Calu3 (cell line): ENCODE results near the gene TMEM170A. TPM values are rescaled to one million over a fixed set of nuclear protein-coding genes. Genes with fewer than 3 reads are reported as not detected.

Source experiments
- BruUV-seq: library from RNA; stranded (reverse); fragments of 400-500 nt; replicated peaks from 2 replicates; lab custom pipeline; 2021; lab: Mats Ljungman, UMichigan
- CTCF ChIA-PET: fragments of 300-600 bp; sonication (Branson Sonifier 250); formaldehyde crosslinking; loops from one replicate; lab custom pipeline; 2022; ENCODE audit warnings: antibody characterized with exemption; lab: Charles Lee
- DNase-seq: peaks from one replicate; pipeline ENCODE4 v3.0.0; 2022
- H3K27ac Mint-ChIP-seq: one replicate; pipeline ENCODE4 v1.8.0; 2022; ENCODE audit warnings: mixed read lengths; ENCODE audit not compliant: unreplicated experiment
- H3K27me3 Mint-ChIP-seq: one replicate; pipeline ENCODE4 v1.8.0; 2022; ENCODE audit warnings: mixed read lengths; ENCODE audit not compliant: unreplicated experiment
- H3K36me3 Mint-ChIP-seq: one replicate; pipeline ENCODE4 v1.8.0; 2022; ENCODE audit warnings: mild to moderate bottlenecking, moderate library complexity, mixed read lengths; ENCODE audit not compliant: insufficient read depth, unreplicated experiment
- H3K4me1 Mint-ChIP-seq: one replicate; pipeline ENCODE4 v1.8.0; 2022; ENCODE audit warnings: mild to moderate bottlenecking, low read depth, mixed read lengths; ENCODE audit not compliant: unreplicated experiment
- H3K4me3 Mint-ChIP-seq: one replicate; pipeline ENCODE4 v1.8.0; 2022; ENCODE audit warnings: mild to moderate bottlenecking, low read depth, moderate library complexity, mixed read lengths; ENCODE audit not compliant: unreplicated experiment
- H3K9me3 Mint-ChIP-seq: one replicate; pipeline ENCODE4 v1.8.0; 2022; ENCODE audit warnings: low read depth, mixed read lengths; ENCODE audit not compliant: unreplicated experiment
- CTCF ChIP-seq: fragments of 200-600 bp; IDR thresholded peaks from one replicate; pipeline ENCODE4 v1.8.0; 2022; ENCODE audit warnings: antibody characterized with exemption; ENCODE audit not compliant: unreplicated experiment
- intact Hi-C: fragments of 100-400 bp; cut with micrococcal nuclease; formaldehyde crosslinking; loops from one replicate; pipeline ENCODE4 v1.10.0; 2022; ENCODE audit not compliant: unreplicated experiment
- total RNA-seq: library from RNA; stranded (reverse); gene quantifications from 2 replicates; pipeline ENCODE4 v1.2.3, GENCODE V29; 2022

TMEM170A gene
- total RNA-seq, 1 experiment from 2014 or later = 52.5 TPM

- Mint-ChIP-seq H3K36me3 (peaks cover 36% of the 10 kb centered on the region), H3K27me3 (no peaks in the 10 kb centered on the region), H3K4me1 (peaks cover 45% of the 10 kb centered on the region), H3K27ac (peak overlapping the region; percentile 83), H3K9me3 (no peaks in the 10 kb centered on the region), H3K4me3 (peak overlapping the region; percentile 93)
- intact Hi-C loops = loop anchor here (5.0 kb wide), 2 partner anchors 159 to 266 kb away; partner anchors contain the start of gene ADAT1
- no peak for DNase-seq
- no peak for TF ChIP-seq CTCF
- no TSS peak for BruUV-seq
- CTCF ChIA-PET = interaction anchor here (0.7 kb wide), 1 partner anchor 54 kb away, joined by 6 read pairs; no protein-coding TSS in a partner anchor
Observed at GRCh38 chr16:75462806-75463205, 1.7 kb downstream of the TMEM170A start.

- TF ChIP-seq CTCF = no peak
- Mint-ChIP-seq H3K4me3 (peak overlapping the region; percentile 93), H3K27ac (peak overlapping the region; percentile 47), H3K4me1 (peaks cover 48% of the 10 kb centered on the region), H3K9me3 (no peaks in the 10 kb centered on the region), H3K36me3 (peaks cover 36% of the 10 kb centered on the region), H3K27me3 (no peaks in the 10 kb centered on the region)
- intact Hi-C loops = loop anchor here (1.0 to 5.0 kb wide), 3 partner anchors 15 to 264 kb away; partner anchors contain the start of gene ADAT1
- BruUV-seq = no TSS peak
- peak; percentile 25 for DNase-seq
- CTCF ChIA-PET = interaction anchor here (1.1 kb wide), 1 partner anchor 56 kb away, joined by 4 read pairs; no protein-coding TSS in a partner anchor
Observed at GRCh38 chr16:75461575-75461974, 2.9 kb downstream of the TMEM170A start.

- H3K36me3 Mint-ChIP-seq = peaks cover 36% of the 10 kb centered on the region
- no peak for DNase-seq
- H3K9me3 Mint-ChIP-seq = no peaks in the 10 kb centered on the region
- H3K4me1 Mint-ChIP-seq = peaks cover 52% of the 10 kb centered on the region
- BruUV-seq = no TSS peak
- intact Hi-C loops = loop anchor here (5.0 kb wide), 2 partner anchors 162 to 263 kb away; partner anchors contain the start of gene ADAT1
- H3K27ac Mint-ChIP-seq = peak overlapping the region; percentile 39
- CTCF ChIA-PET = interaction anchor here (1.1 kb wide), 1 partner anchor 57 kb away, joined by 4 read pairs; no protein-coding TSS in a partner anchor
- H3K4me3 Mint-ChIP-seq = peak overlapping the region; percentile 93
- no peaks in the 10 kb centered on the region for H3K27me3 Mint-ChIP-seq
- no peak for TF ChIP-seq CTCF
Observed at GRCh38 chr16:75460446-75460845, 4.0 kb downstream of the TMEM170A start.

GRCh38 chr16:75459691-75460090 lies 4.8 kb downstream of the TMEM170A start:
- Mint-ChIP-seq H3K27ac (peak overlapping the region; percentile 39), H3K4me1 (peaks cover 46% of the 10 kb centered on the region), H3K4me3 (no peak overlapping the region), H3K27me3 (no peaks in the 10 kb centered on the region), H3K9me3 (no peaks in the 10 kb centered on the region), H3K36me3 (peaks cover 33% of the 10 kb centered on the region)
- no peak for TF ChIP-seq CTCF
- CTCF ChIA-PET = no interaction called here
- no peak for DNase-seq
- no TSS peak for BruUV-seq
- intact Hi-C loops = loop anchor here (5.0 kb wide), 2 partner anchors 163 to 262 kb away; partner anchors contain the start of gene ADAT1
